Keratinocyte (primary cell): ENCODE measurements around the gene USP38. TPM values are rescaled to one million over a fixed set of nuclear protein-coding genes. Genes with fewer than 3 reads are reported as not detected.

ENCODE experiments used
- DNase-seq: peaks from one replicate; pipeline ENCODE4 v3.0.0-alpha.2; 2011; ENCODE audit warnings: low read depth, missing footprints, low spot score
- FAIRE-seq: peaks from 2 replicates; lab custom pipeline; 2011; peaks lifted over from hg19 to GRCh38; lab: Jason Lieb, UNC
- H2AFZ ChIP-seq: 2 replicates; pipeline ENCODE4 v1.6.0; 2012; ENCODE audit warnings: low read length, control low read depth, inconsistent platforms; ENCODE audit not compliant: control insufficient read depth
- H3K27ac ChIP-seq: 2 replicates; pipeline ENCODE4 v1.5.1; 2011; ENCODE audit warnings: low read length; ENCODE audit not compliant: control insufficient read depth, insufficient read depth
- H3K27me3 ChIP-seq: 3 replicates; pipeline ENCODE4 v1.6.0; 2011; ENCODE audit warnings: low read length; ENCODE audit not compliant: control insufficient read depth, insufficient read depth; ENCODE audit errors: extremely low read depth
- H3K36me3 ChIP-seq, 2 experiments: 2 replicates in 1 of 2; 3 replicates in 1 of 2; pipeline ENCODE4 v1.5.1; 2011; ENCODE audit warnings: low read length in 2 of 2, mild to moderate bottlenecking in 1 of 2; ENCODE audit not compliant: control insufficient read depth in 2 of 2, insufficient read depth in 2 of 2; ENCODE audit errors: extremely low read depth in 1 of 2
- H3K4me1 ChIP-seq: 3 replicates; pipeline ENCODE4 v1.5.1; 2011; ENCODE audit warnings: low read length; ENCODE audit not compliant: control insufficient read depth, insufficient read depth; ENCODE audit errors: extremely low read depth
- H3K4me2 ChIP-seq: 3 replicates; pipeline ENCODE4 v1.6.0; 2011; ENCODE audit warnings: low read depth, low read length; ENCODE audit not compliant: control insufficient read depth, insufficient read depth; ENCODE audit errors: extremely low read depth
- H3K4me3 ChIP-seq, 3 experiments: fragments of 200-600 bp in 1 of 3; sonication (generic) in 1 of 3; 2 replicates in 2 of 3; 3 replicates in 1 of 3; pipeline ENCODE4 v1.5.1; 2011 to 2016; ENCODE audit warnings: low read length in 3 of 3, mild to moderate bottlenecking in 3 of 3, control low read depth in 2 of 3, inconsistent platforms in 1 of 3, low read depth in 1 of 3, mixed read lengths in 1 of 3, mixed run types in 1 of 3, moderate library complexity in 1 of 3; ENCODE audit not compliant: control insufficient read depth in 2 of 3, insufficient read depth in 2 of 3; ENCODE audit errors: extremely low read depth in 1 of 3
- H3K79me2 ChIP-seq: 2 replicates; pipeline ENCODE4 v1.6.0; 2012; ENCODE audit warnings: low read length; ENCODE audit not compliant: control insufficient read depth, insufficient read depth
- H3K9ac ChIP-seq: 3 replicates; pipeline ENCODE4 v1.6.0; 2011; ENCODE audit warnings: low read length; ENCODE audit not compliant: control insufficient read depth, insufficient read depth; ENCODE audit errors: extremely low read depth
- H3K9me1 ChIP-seq: 3 replicates; pipeline ENCODE4 v1.6.0; 2011; ENCODE audit warnings: low read length; ENCODE audit not compliant: control insufficient read depth, insufficient read depth; ENCODE audit errors: extremely low read depth
- H3K9me3 ChIP-seq: 2 replicates; pipeline ENCODE4 v1.5.1; 2012; ENCODE audit warnings: low read depth, low read length; ENCODE audit not compliant: control insufficient read depth
- H4K20me1 ChIP-seq: 3 replicates; pipeline ENCODE4 v1.6.0; 2011; ENCODE audit warnings: low read length; ENCODE audit not compliant: control insufficient read depth, insufficient read depth; ENCODE audit errors: extremely low read depth
- EZH2 ChIP-seq: IDR thresholded peaks from one replicate; pipeline ENCODE4 v1.6.1; 2012; ENCODE audit warnings: inconsistent platforms, mild to moderate bottlenecking, low read length, moderate library complexity
- dilution Hi-C: fragments of 300-500 bp; cut with MboI; formaldehyde crosslinking; loops from one replicate; pipeline ENCODE4 v1.7.0; 2020; ENCODE audit warnings: low sequenced_read_pairs; ENCODE audit not compliant: extremely low pct_ligation_motif_present
- polyA plus RNA-seq, 5 experiments: library from polyadenylated mRNA; depleted of rRNA in 3 of 5; stranded (reverse) in 3 of 5; stranded (forward) in 1 of 5; unstranded in 1 of 5; fragments of >200 nt; gene quantifications; 1 replicate in 1 of 5; 2 replicates in 3 of 5; 3 replicates in 1 of 5; pipeline versions ENCODE4 v1.2.1 to v1.2.3, GENCODE V29; 2011 to 2012; ENCODE audit warnings: missing spikeins in 2 of 5, low read depth in 1 of 5, low replicate concordance in 1 of 5
- TF ChIP-seq, protein P1 (sequence below), 3 experiments: IDR thresholded peaks in 1 of 3; conservative IDR thresholded peaks in 1 of 3; optimal IDR thresholded peaks in 1 of 3; 2 replicates in 2 of 3; 3 replicates in 1 of 3; pipeline versions ENCODE3 to v1.5.1; 2011; ENCODE audit warnings: low read length in 3 of 3, mild to moderate bottlenecking in 3 of 3, moderate library complexity in 2 of 3, control low read depth in 1 of 3, inconsistent platforms in 1 of 3; ENCODE audit not compliant: insufficient read depth in 2 of 3; ENCODE audit errors: extremely low read depth in 1 of 3

The USP38 gene
- polyA plus RNA-seq, 1 donor (not counting 4 experiments of a cell fraction or from before 2014, with no cell fraction given): 12.8 TPM

- Histone ChIP-seq H3K9me1 (no peaks in the 10 kb centered on the region), H3K4me2 (no peak overlapping the region)
These were observed 64.1 kb downstream of the USP38 start for GRCh38 chr4:143248827-143249226.

GRCh38 chr4:143250617-143251016 is 65.9 kb downstream of the USP38 start:
- dilution Hi-C loops: no loop called here
- no peak overlapping the region for H2AFZ ChIP-seq
- no peak for TF ChIP-seq EZH2
- TF ChIP-seq, protein P1, sequence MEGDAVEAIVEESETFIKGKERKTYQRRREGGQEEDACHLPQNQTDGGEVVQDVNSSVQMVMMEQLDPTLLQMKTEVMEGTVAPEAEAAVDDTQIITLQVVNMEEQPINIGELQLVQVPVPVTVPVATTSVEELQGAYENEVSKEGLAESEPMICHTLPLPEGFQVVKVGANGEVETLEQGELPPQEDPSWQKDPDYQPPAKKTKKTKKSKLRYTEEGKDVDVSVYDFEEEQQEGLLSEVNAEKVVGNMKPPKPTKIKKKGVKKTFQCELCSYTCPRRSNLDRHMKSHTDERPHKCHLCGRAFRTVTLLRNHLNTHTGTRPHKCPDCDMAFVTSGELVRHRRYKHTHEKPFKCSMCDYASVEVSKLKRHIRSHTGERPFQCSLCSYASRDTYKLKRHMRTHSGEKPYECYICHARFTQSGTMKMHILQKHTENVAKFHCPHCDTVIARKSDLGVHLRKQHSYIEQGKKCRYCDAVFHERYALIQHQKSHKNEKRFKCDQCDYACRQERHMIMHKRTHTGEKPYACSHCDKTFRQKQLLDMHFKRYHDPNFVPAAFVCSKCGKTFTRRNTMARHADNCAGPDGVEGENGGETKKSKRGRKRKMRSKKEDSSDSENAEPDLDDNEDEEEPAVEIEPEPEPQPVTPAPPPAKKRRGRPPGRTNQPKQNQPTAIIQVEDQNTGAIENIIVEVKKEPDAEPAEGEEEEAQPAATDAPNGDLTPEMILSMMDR (optimal IDR thresholded peaks at IDR 0.05 in 1 of 3, IDR thresholded peaks at IDR 0.05 in 1 of 3, conservative IDR thresholded peaks at IDR 0.05 in 1 of 3; ENCODE audit: extremely low read depth in 1 of 3, insufficient read depth in 2 of 3, low read length in 3 of 3): no peak

More at GRCh38 chr4:143248827-143249226, 64.1 kb downstream of the USP38 start:
- Histone ChIP-seq H3K9ac (no peak overlapping the region), H4K20me1 (no peaks in the 10 kb centered on the region), H3K9me3 (no peaks in the 10 kb centered on the region), H3K36me3 (no peaks in the 10 kb centered on the region), H3K4me3 (no peak overlapping the region), H2AFZ (no peak overlapping the region), H3K27me3 (no peaks in the 10 kb centered on the region), H3K79me2 (no peaks in the 10 kb centered on the region), H3K27ac (no peak overlapping the region), H3K4me1 (peaks cover 34% of the 10 kb centered on the region)
- TF ChIP-seq, protein P1 (optimal IDR thresholded peaks at IDR 0.05 in 1 of 3, IDR thresholded peaks at IDR 0.05 in 1 of 3, conservative IDR thresholded peaks at IDR 0.05 in 1 of 3; ENCODE audit: extremely low read depth in 1 of 3, insufficient read depth in 2 of 3, low read length in 3 of 3): no peak
- no peak for TF ChIP-seq EZH2
- no peak for DNase-seq
- FAIRE-seq: no peak
- dilution Hi-C loops: no loop called here

More at GRCh38 chr4:143250617-143251016, 65.9 kb downstream of the USP38 start:
- Histone ChIP-seq H3K4me1 (peaks cover 28% of the 10 kb centered on the region), H3K9ac (no peak overlapping the region), H3K36me3 (no peaks in the 10 kb centered on the region), H3K27me3 (no peaks in the 10 kb centered on the region), H3K4me3 (no peak overlapping the region), H4K20me1 (no peaks in the 10 kb centered on the region), H3K79me2 (no peaks in the 10 kb centered on the region), H3K9me1 (no peaks in the 10 kb centered on the region), H3K27ac (no peak overlapping the region), H3K9me3 (no peaks in the 10 kb centered on the region), H3K4me2 (no peak overlapping the region)
- DNase-seq: no peak
- FAIRE-seq: no peak
